OCI-LY1 (cell line): Measurements from ENCODE around the gene SSTR1.
A peak's percentile ranks its signal among the peaks of the same experiment; 100 is the strongest.

ENCODE experiments used
- H2AFZ ChIP-seq: fragments of 200-600 bp; sonication (generic), shearing (Covaris generic); 2 replicates; pipeline ENCODE4 v1.6.0; 2014; ENCODE audit warnings: antibody characterized with exemption, mild to moderate bottlenecking, low read length
- H3F3A ChIP-seq: fragments of 200-600 bp; sonication (generic), shearing (Covaris generic); 2 replicates; pipeline ENCODE4 v1.6.0; 2014; ENCODE audit warnings: mild to moderate bottlenecking, antibody characterized with exemption, low read length, moderate library complexity; ENCODE audit not compliant: insufficient read depth
- H3K27ac ChIP-seq: fragments of 200-600 bp; sonication (generic); 2 replicates; pipeline ENCODE4 v1.5.1; 2014; ENCODE audit warnings: low read length, mixed run types, mild to moderate bottlenecking, low read depth; ENCODE audit not compliant: poor library complexity, severe bottlenecking
- H3K27me3 ChIP-seq: fragments of 200-600 bp; sonication (generic); 2 replicates; pipeline ENCODE4 v1.6.0; 2014; ENCODE audit warnings: antibody characterized with exemption, mild to moderate bottlenecking, low read length, moderate library complexity; ENCODE audit not compliant: insufficient read depth
- H3K36me3 ChIP-seq: fragments of 200-600 bp; sonication (generic); 2 replicates; pipeline ENCODE4 v1.6.1; 2014; ENCODE audit warnings: mild to moderate bottlenecking, antibody characterized with exemption, low read length, moderate library complexity, mixed read lengths; ENCODE audit not compliant: insufficient read depth
- H3K4me1 ChIP-seq: fragments of 200-600 bp; sonication (generic); 2 replicates; pipeline ENCODE4 v1.5.1; 2014; ENCODE audit warnings: mild to moderate bottlenecking, low read length, moderate library complexity; ENCODE audit not compliant: insufficient read depth, severe bottlenecking
- H3K4me2 ChIP-seq: fragments of 200-600 bp; sonication (generic), shearing (Covaris generic); 2 replicates; pipeline ENCODE4 v1.6.1; 2014; ENCODE audit warnings: low read length
- H3K4me3 ChIP-seq: fragments of 200-600 bp; sonication (generic); 2 replicates; pipeline ENCODE4 v1.5.1; 2014; ENCODE audit warnings: low read length, low read depth, mild to moderate bottlenecking, mixed read lengths; ENCODE audit not compliant: poor library complexity, severe bottlenecking
- H3K79me2 ChIP-seq: fragments of 200-600 bp; shearing (Covaris generic); 2 replicates; pipeline ENCODE4 v1.6.1; 2016; ENCODE audit warnings: mixed run types, low read length, mixed read lengths; ENCODE audit not compliant: insufficient read depth
- H3K9ac ChIP-seq: fragments of 200-600 bp; sonication (generic), shearing (Covaris generic); 2 replicates; pipeline ENCODE4 v1.6.1; 2014; ENCODE audit warnings: mild to moderate bottlenecking, low read length, mixed read lengths
- H3K9me2 ChIP-seq: fragments of 200-600 bp; sonication (generic), shearing (Covaris generic); 2 replicates; pipeline ENCODE4 v1.6.1; 2014; ENCODE audit warnings: low read depth, mild to moderate bottlenecking, low read length, mixed read lengths
- H3K9me3 ChIP-seq: fragments of 200-600 bp; shearing (Covaris generic); 2 replicates; pipeline ENCODE4 v1.6.1; 2014; ENCODE audit warnings: low read length, mixed read lengths
- H4K20me1 ChIP-seq: fragments of 200-600 bp; sonication (generic), shearing (Covaris generic); 2 replicates; pipeline ENCODE4 v1.6.0; 2016; ENCODE audit warnings: mild to moderate bottlenecking, low read length; ENCODE audit not compliant: insufficient read depth
- EZH2 ChIP-seq: fragments of 200-600 bp; sonication (generic), shearing (Covaris generic); IDR thresholded peaks from 2 replicates; pipeline ENCODE4 v1.8.0; 2017; ENCODE audit warnings: borderline replicate concordance, mixed run types, mild to moderate bottlenecking, antibody characterized with exemption, low read length, moderate library complexity, mixed read lengths
- TF ChIP-seq, protein P1 (sequence below): fragments of 200-600 bp; sonication (generic), shearing (Covaris generic); IDR thresholded peaks from 2 replicates; pipeline ENCODE4 v1.5.1; 2017; ENCODE audit warnings: mild to moderate bottlenecking, antibody characterized with exemption, low read length, moderate library complexity, mixed read lengths

Gene SSTR1

GRCh38 chr14:38224338-38224737, 16.6 kb downstream of the SSTR1 start:
- H3F3A ChIP-seq: no peaks in the 10 kb centered on the region
- peak overlapping the region; percentile 74 for H2AFZ ChIP-seq

DNA sequence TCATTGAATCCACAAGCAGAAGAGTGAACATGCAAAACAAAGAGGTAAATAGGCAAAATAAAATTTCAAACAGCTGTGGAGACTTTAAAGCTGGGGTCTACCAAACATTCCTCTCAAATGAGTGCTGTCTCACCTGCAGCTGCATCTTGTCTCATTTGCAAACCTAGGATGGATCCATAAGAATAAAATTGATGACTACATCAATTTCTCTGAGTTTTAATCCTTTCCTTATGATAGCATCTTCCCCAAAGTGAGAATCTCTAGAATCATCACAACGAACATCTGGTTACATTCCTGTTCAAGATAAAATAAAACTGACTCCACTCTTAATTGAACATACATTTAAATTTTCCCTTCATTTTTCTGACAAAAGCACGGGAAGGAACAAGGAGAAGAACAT, 18.2 kb downstream of the SSTR1 start:
- Histone ChIP-seq H3K4me2 (no peak overlapping the region), H3K4me1 (peaks cover 23% of the 10 kb centered on the region), H3K9me3 (0 out of 2 replicates have a peak, but pooled peaks cover 2% of the 10 kb centered on the region), H3K27ac (no peak overlapping the region), H3K9me2 (no peaks in the 10 kb centered on the region), H4K20me1 (no peaks in the 10 kb centered on the region), H3K36me3 (0 out of 2 replicates have a peak, but pooled peaks cover 3% of the 10 kb centered on the region), H3K27me3 (no peaks in the 10 kb centered on the region), H3K9ac (no peak overlapping the region), H3F3A (no peaks in the 10 kb centered on the region), H2AFZ (peak overlapping the region; percentile 81; the same call in 1 of the 2 replicates), H3K4me3 (no peak overlapping the region), H3K79me2 (no peaks in the 10 kb centered on the region)
- TF ChIP-seq EZH2: no peak
- TF ChIP-seq, protein P1, sequence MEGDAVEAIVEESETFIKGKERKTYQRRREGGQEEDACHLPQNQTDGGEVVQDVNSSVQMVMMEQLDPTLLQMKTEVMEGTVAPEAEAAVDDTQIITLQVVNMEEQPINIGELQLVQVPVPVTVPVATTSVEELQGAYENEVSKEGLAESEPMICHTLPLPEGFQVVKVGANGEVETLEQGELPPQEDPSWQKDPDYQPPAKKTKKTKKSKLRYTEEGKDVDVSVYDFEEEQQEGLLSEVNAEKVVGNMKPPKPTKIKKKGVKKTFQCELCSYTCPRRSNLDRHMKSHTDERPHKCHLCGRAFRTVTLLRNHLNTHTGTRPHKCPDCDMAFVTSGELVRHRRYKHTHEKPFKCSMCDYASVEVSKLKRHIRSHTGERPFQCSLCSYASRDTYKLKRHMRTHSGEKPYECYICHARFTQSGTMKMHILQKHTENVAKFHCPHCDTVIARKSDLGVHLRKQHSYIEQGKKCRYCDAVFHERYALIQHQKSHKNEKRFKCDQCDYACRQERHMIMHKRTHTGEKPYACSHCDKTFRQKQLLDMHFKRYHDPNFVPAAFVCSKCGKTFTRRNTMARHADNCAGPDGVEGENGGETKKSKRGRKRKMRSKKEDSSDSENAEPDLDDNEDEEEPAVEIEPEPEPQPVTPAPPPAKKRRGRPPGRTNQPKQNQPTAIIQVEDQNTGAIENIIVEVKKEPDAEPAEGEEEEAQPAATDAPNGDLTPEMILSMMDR: no peak

More at GRCh38 chr14:38224338-38224737, 16.6 kb downstream of the SSTR1 start:
- H3K9me3 ChIP-seq: no peaks in the 10 kb centered on the region
- H3K9me2 ChIP-seq: no peaks in the 10 kb centered on the region
- no peak overlapping the region for H3K27ac ChIP-seq
- no peaks in the 10 kb centered on the region for H3K36me3 ChIP-seq
- H3K4me1 ChIP-seq: peaks cover 23% of the 10 kb centered on the region
- H3K27me3 ChIP-seq: no peaks in the 10 kb centered on the region
- no peak for TF ChIP-seq EZH2
- TF ChIP-seq, protein P1: no peak
- no peaks in the 10 kb centered on the region for H3K79me2 ChIP-seq
- no peak overlapping the region for H3K4me2 ChIP-seq
- no peak overlapping the region for H3K9ac ChIP-seq
- no peaks in the 10 kb centered on the region for H4K20me1 ChIP-seq
- no peak overlapping the region for H3K4me3 ChIP-seq

DNA sequence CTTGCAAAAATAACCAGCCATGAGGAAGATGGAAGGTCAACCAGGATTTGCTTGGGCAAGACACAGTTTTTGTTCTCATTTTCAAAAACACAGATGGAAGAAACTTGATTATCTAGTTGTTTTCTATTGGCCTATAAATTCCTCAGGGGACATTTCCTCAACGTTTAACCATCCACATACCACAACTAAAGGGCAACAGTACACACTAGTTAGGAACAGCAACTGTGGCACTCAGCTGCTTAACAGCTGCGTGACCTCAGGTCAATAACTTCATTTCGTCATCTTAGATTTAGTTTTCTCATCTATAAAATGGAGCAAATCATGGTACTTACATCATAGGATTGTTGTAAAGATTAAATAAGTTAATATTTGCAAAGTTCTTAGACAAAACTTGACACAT, 18.7 kb downstream of the SSTR1 start:
- 0 out of 2 replicates have a peak, but pooled peaks cover 4% of the 10 kb centered on the region for H3K36me3 ChIP-seq
- H3K79me2 ChIP-seq: no peaks in the 10 kb centered on the region
- TF ChIP-seq, protein P1: no peak
- no peak for TF ChIP-seq EZH2
- H3K9ac ChIP-seq: no peak overlapping the region
- peak overlapping the region; percentile 81; the same call in 1 of the 2 replicates for H2AFZ ChIP-seq
- H3K27me3 ChIP-seq: no peaks in the 10 kb centered on the region
- H3K9me2 ChIP-seq: no peaks in the 10 kb centered on the region
- H3K4me2 ChIP-seq: no peak overlapping the region
- no peaks in the 10 kb centered on the region for H3F3A ChIP-seq
- no peak overlapping the region for H3K4me3 ChIP-seq
- H4K20me1 ChIP-seq: no peaks in the 10 kb centered on the region
- H3K27ac ChIP-seq: no peak overlapping the region
- 0 out of 2 replicates have a peak, but pooled peaks cover 6% of the 10 kb centered on the region for H3K9me3 ChIP-seq
- peaks cover 23% of the 10 kb centered on the region for H3K4me1 ChIP-seq
